ENCODE measurements around the gene MYBL2. TPM values are rescaled to one million over a fixed set of nuclear protein-coding genes. Genes with fewer than 3 reads are reported as not detected.
A peak's percentile ranks its signal among the peaks of the same experiment; 100 is the strongest.

Gene MYBL2
- total and polyA plus RNA-seq, 7 experiments from 2014 or later, result 0.58 to 69.7 (median 2.7) TPM; not detected in 4

DNA sequence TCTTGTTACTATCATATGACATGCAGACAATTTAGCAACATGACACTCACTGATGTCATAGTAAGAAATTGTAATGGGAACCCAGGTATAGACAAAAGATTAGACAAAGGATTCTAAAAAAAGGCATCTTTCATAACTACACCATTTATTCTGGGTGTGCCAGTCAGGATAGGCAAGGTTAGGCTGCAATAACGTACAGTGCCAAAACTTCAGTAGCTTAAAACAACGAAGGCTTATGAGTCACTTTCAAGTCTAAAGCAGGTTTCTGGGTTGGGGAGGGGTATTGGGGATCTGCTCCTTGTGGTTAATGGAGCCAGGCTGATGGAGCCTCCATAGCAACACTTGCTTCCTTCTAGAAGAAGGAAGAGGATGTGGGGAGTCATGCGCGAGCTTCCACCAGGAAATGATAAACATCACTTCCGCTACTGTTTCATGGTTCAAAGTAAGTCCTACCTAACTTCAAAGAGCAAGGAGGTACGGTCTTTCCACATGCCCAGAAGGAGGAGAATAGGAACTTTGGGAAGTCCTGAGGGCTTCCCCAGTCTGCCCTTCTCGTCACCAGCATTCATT lies 61.9 kb downstream of the MYBL2 start:
- H3K4me3 Mint-ChIP-seq, result peak overlapping the region in 9 of 10 donors; percentile 18 to 74 (median 56)
- H3K4me1 ChIP-seq (ENCODE audit: control insufficient read depth in 2 of 2, insufficient read depth in 2 of 2, low read length in 2 of 2), result peaks cover 0 to 37% of the 10 kb centered on the region in 2 donors

DNA sequence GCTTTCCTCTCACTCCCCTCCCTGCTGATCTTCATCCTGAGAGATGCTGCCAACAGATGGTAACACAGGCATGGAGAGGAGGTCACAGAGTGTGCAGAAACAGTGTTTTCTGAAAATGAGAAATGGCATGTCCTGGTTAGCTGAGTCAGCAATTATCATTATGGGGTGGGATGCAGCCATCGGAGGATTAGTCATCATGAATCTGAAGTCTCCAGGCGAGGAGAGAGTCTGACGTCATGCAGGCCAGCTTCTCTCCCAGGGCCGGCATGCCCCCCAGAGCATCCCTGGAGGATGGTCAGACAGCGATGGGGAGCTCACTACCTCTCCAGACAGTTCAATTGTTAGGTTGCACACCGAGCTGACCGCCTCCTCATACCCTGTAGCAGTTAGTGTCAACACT lies 64.6 kb downstream of the MYBL2 start:
- Mint-ChIP-seq H3K4me1 (peaks cover 15 to 69% (median 51%) of the 10 kb centered on the region in 7 donors), H3K9me3 (peaks cover 0 to 10% (median 0%) of the 10 kb centered on the region in 11 donors), H3K27ac (no peak overlapping the region), H3K36me3 (peaks cover 0 to 4% (median 0%) of the 10 kb centered on the region in 5 donors), H3K4me3 (peak overlapping the region in 1 of 10 donors; percentile 20), H3K27me3 (peaks cover 0 to 8% (median 0%) of the 10 kb centered on the region in 5 donors)
- Histone ChIP-seq H3K27ac (ENCODE audit: low read depth, low read length) (no peak overlapping the region), H3K9me3 (ENCODE audit: control insufficient read depth in 2 of 3, low read length in 3 of 3) (no peaks in the 10 kb centered on the region), H3K4me1 (ENCODE audit: control insufficient read depth in 2 of 2, insufficient read depth in 2 of 2, low read length in 2 of 2) (peaks cover 0 to 29% of the 10 kb centered on the region in 2 donors), H3K27me3 (ENCODE audit: control insufficient read depth in 2 of 2, insufficient read depth in 2 of 2, low read length in 2 of 2) (no peaks in the 10 kb centered on the region), H3K4me3 (ENCODE audit: low read length) (no peak overlapping the region), H3K36me3 (ENCODE audit: control insufficient read depth in 2 of 3, insufficient read depth in 3 of 3, low read length in 3 of 3) (no peaks in the 10 kb centered on the region)
- ATAC-seq, result no peak
- ChIA-PET POLR2A (interaction anchor here (1.1 to 1.9 kb wide), 2 partner anchors 10 to 12 kb away, joined by 4 to 5 read pairs; no protein-coding TSS in a partner anchor), CTCF (no interaction called here)
- DNase-seq, result no peak
- intact Hi-C loops (cut with micrococcal nuclease), result no loop called here

More for the DNA sequence above, 61.9 kb downstream of the MYBL2 start:
- Mint-ChIP-seq H3K27ac (peak overlapping the region; percentile 19 to 92 (median 81)), H3K9me3 (peaks cover 0 to 10% (median 0%) of the 10 kb centered on the region in 11 donors), H3K4me1 (peaks cover 16 to 88% (median 67%) of the 10 kb centered on the region in 7 donors), H3K36me3 (peaks cover 0 to 4% (median 0%) of the 10 kb centered on the region in 5 donors), H3K27me3 (peaks cover 0 to 5% (median 0%) of the 10 kb centered on the region in 5 donors)
- Histone ChIP-seq H3K4me3 (ENCODE audit: low read length) (no peak overlapping the region), H3K9me3 (ENCODE audit: control insufficient read depth in 2 of 3, low read length in 3 of 3) (no peaks in the 10 kb centered on the region), H3K36me3 (ENCODE audit: control insufficient read depth in 2 of 3, insufficient read depth in 3 of 3, low read length in 3 of 3) (no peaks in the 10 kb centered on the region), H3K27me3 (ENCODE audit: control insufficient read depth in 2 of 2, insufficient read depth in 2 of 2, low read length in 2 of 2) (no peaks in the 10 kb centered on the region), H3K27ac (ENCODE audit: low read depth, low read length) (no peak overlapping the region)
- peak; percentile 24 for ATAC-seq
- intact Hi-C loops (cut with micrococcal nuclease), result loop anchor here in 1 of 2 donors (10.0 kb wide), 1 partner anchor 64 kb away; the partner anchor contains the start of gene MYBL2
- ChIA-PET POLR2A (interaction anchor here (0.8 to 1.6 kb wide), 3 partner anchors 11 to 65 kb away, joined by 3 to 4 read pairs (median 3); no protein-coding TSS in a partner anchor), CTCF (interaction anchor here (1.2 kb wide), 2 partner anchors 10 to 22 kb away, joined by 3 to 6 read pairs; no protein-coding TSS in a partner anchor)
- DNase-seq, result peak in 2 of 9 donors; percentile 23 to 25

DNA sequence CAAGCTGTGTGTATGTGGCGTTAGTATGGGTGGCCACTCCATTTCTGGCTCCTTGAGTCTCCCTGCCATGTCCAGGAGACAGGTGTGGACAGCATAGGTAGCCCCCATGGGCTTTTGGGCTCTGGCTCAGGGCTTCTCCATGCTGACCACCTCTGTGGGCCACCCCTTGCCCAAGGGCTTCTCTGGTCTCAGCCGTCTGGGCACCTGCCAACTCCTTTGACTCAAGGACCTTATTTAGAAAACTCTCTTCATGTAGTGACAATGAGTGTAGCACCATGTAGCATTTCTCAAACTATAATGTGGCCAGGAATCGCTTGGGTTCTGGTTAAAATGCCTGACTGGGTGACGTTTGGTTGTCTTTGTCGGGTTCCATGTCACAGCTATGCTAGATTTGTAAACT lies 65.0 kb downstream of the MYBL2 start:
- ChIA-PET POLR2A (interaction anchor here (1.1 to 1.9 kb wide), 2 partner anchors 10 to 12 kb away, joined by 4 to 5 read pairs; no protein-coding TSS in a partner anchor), CTCF (no interaction called here)

DNA sequence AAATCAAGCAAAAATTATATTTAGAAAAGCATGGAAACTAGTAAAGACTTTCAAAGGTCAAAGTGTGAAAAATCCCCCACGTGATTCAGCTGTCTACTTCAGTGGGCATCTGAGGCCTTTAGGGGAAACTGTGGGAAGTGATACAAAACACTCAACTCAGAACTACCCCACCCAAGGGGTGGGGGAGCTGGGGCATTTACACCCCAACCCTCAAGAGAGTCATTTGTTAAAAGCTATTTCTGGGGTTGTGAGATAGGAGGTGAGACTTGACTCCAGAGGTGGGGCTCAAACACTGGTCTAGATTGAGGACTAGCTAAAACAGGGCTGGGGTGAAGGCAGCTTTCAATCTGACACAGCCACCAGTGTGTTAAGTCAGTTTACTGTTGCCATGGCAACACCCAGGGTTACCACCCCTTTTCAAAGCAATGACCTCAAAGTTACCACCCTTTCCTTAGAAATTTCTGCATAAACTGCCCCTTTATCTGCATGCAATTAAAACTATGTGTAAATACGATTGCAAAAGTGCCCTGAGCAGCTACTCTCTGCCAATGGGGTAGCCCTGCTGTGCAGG lies 69.8 kb downstream of the MYBL2 start:
- Mint-ChIP-seq H3K9me3 (no peaks in the 10 kb centered on the region), H3K27ac (peak overlapping the region in 2 of 9 donors; percentile 43 to 47), H3K27me3 (peaks cover 0 to 8% (median 0%) of the 10 kb centered on the region in 5 donors), H3K4me1 (peaks cover 5 to 44% (median 23%) of the 10 kb centered on the region in 7 donors), H3K36me3 (peaks cover 0 to 1% (median 0%) of the 10 kb centered on the region in 5 donors), H3K4me3 (no peak overlapping the region)
- H3K27ac ChIP-seq (ENCODE audit: low read depth, low read length), result no peak overlapping the region
- DNase-seq (peak in 3 of 9 donors; percentile 6 to 34 (median 17)), ATAC-seq (peak; percentile 46)
- H3K27me3 ChIP-seq (ENCODE audit: control insufficient read depth in 2 of 2, insufficient read depth in 2 of 2, low read length in 2 of 2), result no peaks in the 10 kb centered on the region
- no peak overlapping the region for H3K4me3 ChIP-seq (ENCODE audit: low read length)
- CTCF ChIA-PET, result no interaction called here
- intact Hi-C loops (cut with micrococcal nuclease), result no loop called here
- no peaks in the 10 kb centered on the region for H3K9me3 ChIP-seq (ENCODE audit: control insufficient read depth in 2 of 3, low read length in 3 of 3)
- H3K4me1 ChIP-seq (ENCODE audit: control insufficient read depth in 2 of 2, insufficient read depth in 2 of 2, low read length in 2 of 2), result peaks cover 0 to 15% of the 10 kb centered on the region in 2 donors
- POLR2A ChIA-PET, result interaction anchor here (2.0 kb wide), 1 partner anchor 14 kb away, joined by 6 read pairs; no protein-coding TSS in a partner anchor
- H3K36me3 ChIP-seq (ENCODE audit: control insufficient read depth in 2 of 3, insufficient read depth in 3 of 3, low read length in 3 of 3), result no peaks in the 10 kb centered on the region

More for the DNA sequence above, 65.0 kb downstream of the MYBL2 start:
- Histone ChIP-seq H3K4me3 (ENCODE audit: low read length) (no peak overlapping the region), H3K27ac (ENCODE audit: low read depth, low read length) (no peak overlapping the region), H3K36me3 (ENCODE audit: control insufficient read depth in 2 of 3, insufficient read depth in 3 of 3, low read length in 3 of 3) (no peaks in the 10 kb centered on the region), H3K4me1 (ENCODE audit: control insufficient read depth in 2 of 2, insufficient read depth in 2 of 2, low read length in 2 of 2) (peaks cover 0 to 29% of the 10 kb centered on the region in 2 donors), H3K27me3 (ENCODE audit: control insufficient read depth in 2 of 2, insufficient read depth in 2 of 2, low read length in 2 of 2) (no peaks in the 10 kb centered on the region), H3K9me3 (ENCODE audit: control insufficient read depth in 2 of 3, low read length in 3 of 3) (no peaks in the 10 kb centered on the region)
- ATAC-seq, result no peak
- Mint-ChIP-seq H3K27me3 (peaks cover 0 to 8% (median 0%) of the 10 kb centered on the region in 5 donors), H3K36me3 (peaks cover 0 to 4% (median 0%) of the 10 kb centered on the region in 5 donors), H3K4me1 (peaks cover 15 to 68% (median 46%) of the 10 kb centered on the region in 7 donors), H3K27ac (peak overlapping the region in 2 of 9 donors; percentile 17 to 21), H3K4me3 (peak overlapping the region in 3 of 10 donors; percentile 29 to 84 (median 75)), H3K9me3 (peaks cover 0 to 10% (median 0%) of the 10 kb centered on the region in 11 donors)
- intact Hi-C loops (cut with micrococcal nuclease), result no loop called here
- no peak for DNase-seq

DNA sequence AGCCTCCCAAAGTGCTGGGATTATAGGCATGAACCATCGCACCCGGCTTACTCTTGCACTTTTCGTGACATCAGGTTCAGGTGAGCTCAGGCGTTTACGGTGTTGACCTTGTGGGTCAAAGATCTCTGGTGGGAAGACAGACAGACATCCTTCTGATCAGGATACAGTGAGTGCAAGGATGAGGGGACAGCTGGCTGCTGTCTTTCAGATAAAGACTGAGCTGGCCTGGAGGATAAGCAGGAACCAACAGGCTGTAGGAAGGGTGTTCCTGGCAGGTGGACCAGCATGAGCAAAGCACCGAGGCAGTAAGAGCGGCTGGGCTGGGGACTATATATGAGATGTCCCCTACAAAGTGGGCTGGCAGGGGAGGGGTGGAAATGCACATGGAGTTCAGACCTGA lies 71.0 kb downstream of the MYBL2 start:
- Mint-ChIP-seq H3K27ac (peak overlapping the region in 1 of 9 donors; percentile 7), H3K4me1 (peaks cover 5 to 31% (median 21%) of the 10 kb centered on the region in 7 donors), H3K27me3 (peaks cover 0 to 3% (median 0%) of the 10 kb centered on the region in 5 donors), H3K4me3 (no peak overlapping the region), H3K9me3 (no peaks in the 10 kb centered on the region), H3K36me3 (peaks cover 0 to 1% (median 0%) of the 10 kb centered on the region in 5 donors)
- H3K4me1 ChIP-seq (ENCODE audit: control insufficient read depth in 2 of 2, insufficient read depth in 2 of 2, low read length in 2 of 2), result peaks cover 0 to 5% of the 10 kb centered on the region in 2 donors
- intact Hi-C loops (cut with micrococcal nuclease), result no loop called here
- no peak overlapping the region for H3K27ac ChIP-seq (ENCODE audit: low read depth, low read length)
- no peaks in the 10 kb centered on the region for H3K9me3 ChIP-seq (ENCODE audit: control insufficient read depth in 2 of 3, low read length in 3 of 3)
- DNase-seq, result no peak
- ChIA-PET CTCF (no interaction called here), POLR2A (no interaction called here)
- H3K27me3 ChIP-seq (ENCODE audit: control insufficient read depth in 2 of 2, insufficient read depth in 2 of 2, low read length in 2 of 2), result no peaks in the 10 kb centered on the region
- H3K4me3 ChIP-seq (ENCODE audit: low read length), result no peak overlapping the region
- H3K36me3 ChIP-seq (ENCODE audit: control insufficient read depth in 2 of 3, insufficient read depth in 3 of 3, low read length in 3 of 3), result no peaks in the 10 kb centered on the region
- ATAC-seq, result no peak

DNA sequence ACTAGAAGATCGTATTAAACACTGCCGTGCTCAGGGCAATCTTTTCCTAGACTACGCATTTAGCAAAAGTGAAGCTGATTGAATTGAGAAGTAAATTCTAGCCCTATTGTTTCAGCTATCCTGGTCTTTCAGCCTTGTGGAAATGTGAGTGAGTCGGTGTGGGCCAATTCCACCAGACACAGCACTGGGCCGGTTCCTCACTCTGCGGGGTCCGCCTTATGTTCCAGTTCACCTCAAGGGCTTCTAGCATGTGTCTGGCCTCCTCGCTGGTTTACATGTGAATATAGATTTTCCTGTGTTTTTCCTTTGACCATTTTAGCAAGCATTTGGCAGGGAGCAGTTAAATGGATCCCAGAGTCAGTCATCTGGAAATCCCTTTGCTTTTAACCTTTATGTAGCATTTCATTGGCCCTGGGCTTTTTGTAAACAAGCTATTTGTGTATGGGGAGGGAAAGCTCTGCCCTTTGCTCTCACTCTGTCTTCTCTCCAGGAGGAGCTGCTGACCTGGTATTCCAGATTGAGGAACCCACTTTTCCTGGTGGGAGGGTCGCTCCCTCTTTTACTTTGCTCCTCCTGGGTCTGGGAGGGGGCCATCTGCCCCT lies 72.3 kb downstream of the MYBL2 start:
- Histone ChIP-seq H3K4me1 (ENCODE audit: control insufficient read depth in 2 of 2, insufficient read depth in 2 of 2, low read length in 2 of 2) (no peaks in the 10 kb centered on the region), H3K9me3 (ENCODE audit: control insufficient read depth in 2 of 3, low read length in 3 of 3) (no peaks in the 10 kb centered on the region), H3K27ac (ENCODE audit: low read depth, low read length) (no peak overlapping the region), H3K36me3 (ENCODE audit: control insufficient read depth in 2 of 3, insufficient read depth in 3 of 3, low read length in 3 of 3) (no peaks in the 10 kb centered on the region), H3K27me3 (ENCODE audit: control insufficient read depth in 2 of 2, insufficient read depth in 2 of 2, low read length in 2 of 2) (no peaks in the 10 kb centered on the region), H3K4me3 (ENCODE audit: low read length) (no peak overlapping the region)
- DNase-seq, result no peak
- Mint-ChIP-seq H3K36me3 (peaks cover 0 to 1% (median 0%) of the 10 kb centered on the region in 5 donors), H3K4me1 (peaks cover 2 to 21% (median 12%) of the 10 kb centered on the region in 7 donors), H3K4me3 (no peak overlapping the region), H3K27me3 (no peaks in the 10 kb centered on the region), H3K27ac (peak overlapping the region in 1 of 9 donors; percentile 42), H3K9me3 (no peaks in the 10 kb centered on the region)
- no peak for ATAC-seq
- CTCF ChIA-PET, result no interaction called here
- POLR2A ChIA-PET, result no interaction called here
- intact Hi-C loops (cut with micrococcal nuclease), result no loop called here

Data from naive thymus-derived CD4-positive, alpha-beta T cell (primary cell).